Nephron progenitor cell (in vitro differentiated cells): Measurements from ENCODE around the gene TNF.

ENCODE experiments used
- DNase-seq: peaks from one replicate; pipeline ENCODE4 v3.0.0; 2021
- H3K27ac Mint-ChIP-seq: 2 replicates; pipeline ENCODE4 v1.8.0; 2021; ENCODE audit warnings: mild to moderate bottlenecking, moderate library complexity, mixed read lengths
- H3K27me3 Mint-ChIP-seq: 2 replicates; pipeline ENCODE4 v1.8.0; 2021; ENCODE audit warnings: mild to moderate bottlenecking, low read depth, mixed read lengths; ENCODE audit not compliant: poor library complexity
- H3K36me3 Mint-ChIP-seq: 2 replicates; pipeline ENCODE4 v1.8.0; 2021; ENCODE audit warnings: low read depth, mixed read lengths
- H3K4me1 Mint-ChIP-seq: 2 replicates; pipeline ENCODE4 v1.8.0; 2021; ENCODE audit warnings: mixed read lengths
- H3K4me3 Mint-ChIP-seq: 2 replicates; pipeline ENCODE4 v1.8.0; 2021; ENCODE audit warnings: mild to moderate bottlenecking, moderate library complexity, mixed read lengths
- H3K9me3 Mint-ChIP-seq: 2 replicates; pipeline ENCODE4 v1.8.0; 2021; ENCODE audit warnings: mild to moderate bottlenecking, moderate library complexity, mixed read lengths
- TF ChIP-seq, protein P1 (sequence below): fragments of 200-600 bp; sonication (generic); IDR thresholded peaks from 2 replicates; pipeline ENCODE4 v1.5.0; 2021; ENCODE audit warnings: antibody characterized with exemption

Gene TNF

DNA sequence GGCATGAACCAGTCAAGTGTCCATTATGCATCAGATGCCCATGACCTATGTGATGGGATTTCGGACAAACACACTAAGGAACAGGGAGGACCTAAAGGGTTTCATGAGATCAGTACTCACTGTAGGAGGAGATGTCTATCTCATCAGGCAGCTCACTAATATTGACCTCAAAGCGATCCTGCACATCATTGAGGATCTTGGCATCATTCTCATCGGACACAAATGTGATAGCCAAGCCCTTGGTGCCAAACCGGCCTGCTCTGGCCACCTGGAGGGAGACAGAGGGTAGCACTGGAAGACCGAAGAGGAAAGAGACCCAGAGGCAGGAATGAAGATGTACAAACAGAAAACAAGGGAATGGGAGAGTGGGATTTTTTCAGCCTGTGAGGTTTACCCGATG is 44.7 kb upstream of the TNF start:
- TF ChIP-seq, protein P1, sequence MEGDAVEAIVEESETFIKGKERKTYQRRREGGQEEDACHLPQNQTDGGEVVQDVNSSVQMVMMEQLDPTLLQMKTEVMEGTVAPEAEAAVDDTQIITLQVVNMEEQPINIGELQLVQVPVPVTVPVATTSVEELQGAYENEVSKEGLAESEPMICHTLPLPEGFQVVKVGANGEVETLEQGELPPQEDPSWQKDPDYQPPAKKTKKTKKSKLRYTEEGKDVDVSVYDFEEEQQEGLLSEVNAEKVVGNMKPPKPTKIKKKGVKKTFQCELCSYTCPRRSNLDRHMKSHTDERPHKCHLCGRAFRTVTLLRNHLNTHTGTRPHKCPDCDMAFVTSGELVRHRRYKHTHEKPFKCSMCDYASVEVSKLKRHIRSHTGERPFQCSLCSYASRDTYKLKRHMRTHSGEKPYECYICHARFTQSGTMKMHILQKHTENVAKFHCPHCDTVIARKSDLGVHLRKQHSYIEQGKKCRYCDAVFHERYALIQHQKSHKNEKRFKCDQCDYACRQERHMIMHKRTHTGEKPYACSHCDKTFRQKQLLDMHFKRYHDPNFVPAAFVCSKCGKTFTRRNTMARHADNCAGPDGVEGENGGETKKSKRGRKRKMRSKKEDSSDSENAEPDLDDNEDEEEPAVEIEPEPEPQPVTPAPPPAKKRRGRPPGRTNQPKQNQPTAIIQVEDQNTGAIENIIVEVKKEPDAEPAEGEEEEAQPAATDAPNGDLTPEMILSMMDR, result no peak
- Mint-ChIP-seq H3K9me3 (no peaks in the 10 kb centered on the region), H3K4me1 (peaks cover 40% of the 10 kb centered on the region), H3K4me3 (no peak overlapping the region), H3K27me3 (no peaks in the 10 kb centered on the region), H3K27ac (peak overlapping the region; percentile 82), H3K36me3 (peaks cover 57% of the 10 kb centered on the region)
- DNase-seq, result no peak

DNA sequence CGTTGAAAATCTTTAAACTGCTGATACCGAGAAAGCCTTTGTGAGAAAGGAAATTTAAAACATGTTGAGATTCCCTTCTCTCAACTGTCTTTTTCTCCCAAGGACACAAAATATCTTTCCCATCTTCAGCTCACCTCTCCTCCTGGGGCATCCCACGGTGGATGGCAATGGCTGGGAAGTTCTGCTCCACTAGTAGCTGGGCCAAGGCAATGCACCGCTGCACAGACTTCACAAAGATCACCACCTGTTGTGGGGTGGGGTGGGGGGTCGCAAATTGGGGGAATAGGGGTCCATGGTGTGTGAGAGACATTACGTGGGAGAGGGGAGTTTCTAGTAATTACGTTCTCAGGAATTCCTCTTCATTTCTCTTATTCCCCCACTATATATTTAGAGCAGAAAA is 44.2 kb upstream of the TNF start:
- Mint-ChIP-seq H3K27ac (peak overlapping the region; percentile 82), H3K4me3 (no peak overlapping the region), H3K4me1 (peaks cover 45% of the 10 kb centered on the region), H3K27me3 (no peaks in the 10 kb centered on the region), H3K36me3 (peaks cover 62% of the 10 kb centered on the region), H3K9me3 (no peaks in the 10 kb centered on the region)
- DNase-seq, result no peak
- TF ChIP-seq, protein P1, result no peak

DNA sequence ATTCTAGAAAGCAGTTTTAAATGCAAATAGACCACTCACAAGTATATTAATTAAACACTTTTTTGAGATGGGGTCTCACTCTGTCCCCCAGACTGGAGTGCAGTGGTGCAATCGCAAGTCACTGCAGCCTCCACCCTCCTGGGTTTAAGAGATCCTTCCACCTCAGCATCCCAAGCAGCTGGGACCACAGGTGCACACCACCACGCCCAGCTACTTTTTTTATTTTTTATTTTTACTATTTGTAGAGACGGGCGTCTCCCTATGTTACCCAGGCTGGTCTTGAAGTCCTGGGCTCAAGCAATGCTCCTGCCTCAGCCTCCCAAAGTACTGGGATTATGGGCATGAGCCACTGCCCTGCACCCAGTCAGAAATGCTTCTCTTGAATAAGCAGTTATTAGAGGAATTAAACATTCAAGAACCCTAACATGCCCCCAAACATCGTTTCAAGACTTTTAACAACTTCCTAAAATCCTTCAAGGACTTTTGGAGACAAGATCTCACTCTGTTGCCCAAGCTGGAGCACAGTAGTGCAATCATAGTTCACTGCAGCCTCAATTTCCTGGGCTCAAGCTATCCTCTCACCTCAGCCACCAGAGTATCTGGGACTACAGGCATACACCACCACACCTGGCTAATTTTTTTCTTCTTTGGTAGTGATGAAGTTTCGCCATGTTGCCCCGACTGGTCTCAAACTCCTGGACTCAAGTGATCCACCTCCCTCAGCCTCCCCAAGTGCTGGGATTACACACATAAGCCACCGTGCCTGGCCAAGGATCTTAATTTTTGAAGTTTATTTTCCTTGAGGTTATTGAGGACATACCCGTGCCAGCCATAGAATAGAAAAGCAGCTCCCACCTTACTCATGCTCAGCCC is 43.4 kb upstream of the TNF start:
- no peak for DNase-seq
- TF ChIP-seq, protein P1, result no peak
- no peak overlapping the region for H3K4me3 Mint-ChIP-seq
- peaks cover 52% of the 10 kb centered on the region for H3K4me1 Mint-ChIP-seq
- peaks cover 69% of the 10 kb centered on the region for H3K36me3 Mint-ChIP-seq
- no peaks in the 10 kb centered on the region for H3K9me3 Mint-ChIP-seq
- H3K27ac Mint-ChIP-seq, result peak overlapping the region; percentile 25
- H3K27me3 Mint-ChIP-seq, result no peaks in the 10 kb centered on the region

DNA sequence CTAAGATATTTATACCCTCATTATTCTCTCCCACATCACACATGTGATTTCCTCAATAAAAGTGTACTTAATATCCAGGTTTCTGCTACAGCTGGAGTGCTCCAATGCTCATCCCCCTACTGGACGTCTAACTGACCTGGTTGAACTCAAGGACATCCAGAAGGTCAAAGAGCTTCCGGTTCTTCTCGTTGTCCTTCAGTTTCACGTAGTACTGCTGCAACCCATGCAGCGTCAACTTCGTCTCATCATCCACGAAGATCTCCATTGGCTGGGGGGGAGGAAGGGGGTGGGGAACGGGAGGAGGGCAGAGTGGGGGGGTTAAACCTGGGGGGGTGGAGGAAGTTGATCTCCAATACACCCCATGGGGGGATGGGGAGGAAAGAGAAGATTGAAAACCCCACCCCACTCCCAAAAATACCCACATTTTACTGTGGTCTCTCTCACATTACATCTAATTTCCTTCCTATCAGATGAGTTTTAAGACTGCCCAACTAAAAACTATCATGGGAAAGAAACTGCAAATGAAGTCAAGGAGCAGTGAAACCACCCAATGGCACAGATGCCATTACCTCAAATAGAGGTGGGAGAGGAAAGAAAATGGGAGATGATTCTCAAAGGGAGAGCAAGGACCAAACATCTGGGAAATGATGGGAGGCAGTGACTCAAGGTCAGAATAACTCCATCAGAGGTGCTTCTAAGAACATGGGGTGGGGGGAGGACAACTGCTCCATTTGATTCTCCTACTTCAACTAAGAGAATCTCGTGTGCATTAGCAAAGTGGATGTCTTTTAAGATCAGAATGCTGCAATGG is 42.5 kb upstream of the TNF start:
- Mint-ChIP-seq H3K9me3 (no peaks in the 10 kb centered on the region), H3K4me1 (peaks cover 58% of the 10 kb centered on the region), H3K36me3 (peaks cover 74% of the 10 kb centered on the region), H3K27ac (no peak overlapping the region), H3K4me3 (no peak overlapping the region), H3K27me3 (no peaks in the 10 kb centered on the region)
- no peak for DNase-seq
- TF ChIP-seq, protein P1, result no peak

DNA sequence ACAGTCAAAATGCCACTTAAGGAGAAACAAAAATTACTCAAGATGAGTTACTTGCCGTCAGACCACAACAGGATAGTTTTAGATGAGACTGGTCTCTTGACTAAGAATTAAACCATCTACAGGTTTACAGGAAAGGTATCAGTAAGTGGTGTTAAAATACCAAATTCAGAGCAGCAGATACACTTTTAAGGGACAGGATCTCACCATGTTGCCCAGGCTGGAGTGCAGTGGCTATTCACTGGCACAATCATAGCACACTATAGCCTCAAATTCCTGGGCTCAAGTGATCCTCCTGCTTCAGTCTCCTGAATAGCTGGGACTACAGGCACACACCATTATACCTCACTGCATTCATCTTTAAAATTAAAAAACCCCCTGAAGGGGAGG is 41.9 kb upstream of the TNF start:
- Mint-ChIP-seq H3K27me3 (no peaks in the 10 kb centered on the region), H3K4me1 (peaks cover 58% of the 10 kb centered on the region), H3K4me3 (no peak overlapping the region), H3K27ac (no peak overlapping the region), H3K36me3 (peaks cover 80% of the 10 kb centered on the region), H3K9me3 (no peaks in the 10 kb centered on the region)
- DNase-seq, result no peak
- TF ChIP-seq, protein P1, result no peak
